HepG2 (cell line): ENCODE data around the gene SMIM28. TPM values are rescaled to one million over a fixed set of nuclear protein-coding genes. Genes with fewer than 3 reads are reported as not detected.

Source experiments
- ATAC-seq: fragments of 200-7000 bp; cut with Tn5 transposase; 3 replicates; pipeline ENCODE4 v1.9.1; 2020; ENCODE audit warnings: mild to moderate bottlenecking, moderate library complexity
- BruUV-seq: library from RNA; stranded (reverse); fragments of 400-500 nt; replicated peaks from 2 replicates; lab custom pipeline; 2021; lab: Mats Ljungman, UMichigan
- CTCF ChIA-PET: fragments of 300-600 bp; formaldehyde crosslinking; extraction: SDS; loops from one replicate; lab custom pipeline; 2021; ENCODE audit warnings: low total read pairs, inconsistent platforms, low intra/inter-chr PET ratio; lab: Yijun Ruan, JAX
- POLR2A ChIA-PET: fragments of 350-600 bp; sonication (Branson Sonifier 250); formaldehyde crosslinking; loops from one replicate; lab custom pipeline; 2020; ENCODE audit warnings: antibody characterized with exemption, inconsistent platforms; lab: Yijun Ruan, JAX
- DNase-seq: peaks from one replicate; pipeline ENCODE4 v3.0.0-alpha.2; 2015; ENCODE audit warnings: low spot score
- FAIRE-seq: peaks from 3 replicates; lab custom pipeline; 2011; peaks lifted over from hg19 to GRCh38; lab: Jason Lieb, UNC
- H2AFZ ChIP-seq: one replicate; pipeline ENCODE4 v1.6.1; 2011; ENCODE audit warnings: low read length, inconsistent platforms
- H3K27ac ChIP-seq: fragments of 300-600 bp; 3 replicates; pipeline ENCODE4 v1.8.0; 2011; ENCODE audit warnings: mixed run types, mild to moderate bottlenecking, mixed read lengths, low read length, inconsistent platforms; ENCODE audit not compliant: insufficient read depth; ENCODE audit errors: extremely low read length
- H3K27me3 ChIP-seq, 2 experiments: fragments of 200-600 bp in 1 of 2; 2 replicates in 1 of 2; 3 replicates in 1 of 2; pipeline versions ENCODE4 v1.6.0 to v1.8.0; 2011; ENCODE audit warnings: low read length in 2 of 2, mild to moderate bottlenecking in 2 of 2, moderate library complexity in 2 of 2, inconsistent platforms in 1 of 2; ENCODE audit not compliant: insufficient read depth in 2 of 2, control insufficient read depth in 1 of 2
- H3K36me3 ChIP-seq, 2 experiments: fragments of 200-600 bp in 1 of 2; replicated peaks in 1 of 2; 2 replicates in 1 of 2; 3 replicates in 1 of 2; pipeline versions ENCODE4 v1.5.1 to v1.8.0; 2011; ENCODE audit warnings: low read length in 2 of 2, inconsistent platforms in 1 of 2; ENCODE audit not compliant: insufficient read depth in 2 of 2, control insufficient read depth in 1 of 2
- H3K4me1 ChIP-seq: 2 replicates; pipeline ENCODE4 v1.5.1; 2012; ENCODE audit warnings: low read length, inconsistent platforms; ENCODE audit not compliant: insufficient read depth
- H3K4me2 ChIP-seq: 2 replicates; pipeline ENCODE4 v1.6.0; 2011; ENCODE audit warnings: low read depth, low read length, inconsistent platforms
- H3K4me3 ChIP-seq, 3 experiments: fragments of 200-600 bp in 1 of 3; sonication (generic), shearing (Covaris generic) in 1 of 3; replicated peaks in 1 of 3; 2 replicates each; pipeline ENCODE4 v1.5.1; 2011 to 2016; ENCODE audit warnings: low read length in 3 of 3, inconsistent platforms in 2 of 3, low read depth in 2 of 3, mild to moderate bottlenecking in 2 of 3, control low read depth in 1 of 3, mixed read lengths in 1 of 3; ENCODE audit not compliant: insufficient read depth in 1 of 3
- H3K79me2 ChIP-seq: one replicate; pipeline ENCODE4 v1.6.1; 2011; ENCODE audit warnings: low read length, inconsistent platforms; ENCODE audit not compliant: insufficient read depth
- H3K9ac ChIP-seq: 2 replicates; pipeline ENCODE4 v1.6.0; 2011; ENCODE audit warnings: mild to moderate bottlenecking, low read depth, low read length, inconsistent platforms; ENCODE audit not compliant: insufficient read depth
- H3K9me3 ChIP-seq: 2 replicates; pipeline ENCODE4 v1.5.1; 2012; ENCODE audit warnings: mild to moderate bottlenecking, low read length
- H4K20me1 ChIP-seq: 2 replicates; pipeline ENCODE4 v1.6.0; 2011; ENCODE audit warnings: inconsistent platforms, mild to moderate bottlenecking, low read length, moderate library complexity; ENCODE audit not compliant: insufficient read depth
- ARHGAP35 ChIP-seq: sonication (generic); formaldehyde crosslinking; IDR thresholded peaks from 2 replicates; pipeline ENCODE4 v1.9.0; 2022; ENCODE audit warnings: mild to moderate bottlenecking, inconsistent platforms, moderate library complexity, missing genetic modification reagents, borderline replicate concordance
- CBX1 ChIP-seq: IDR thresholded peaks from one replicate; pipeline ENCODE4 v1.6.1; 2016; ENCODE audit warnings: antibody characterized with exemption, low read depth
- CHD2 ChIP-seq: IDR thresholded peaks from 2 replicates; pipeline ENCODE4 v1.6.1; 2011; ENCODE audit warnings: low read depth, low read length, improper control_type of control experiment
- GLI4 ChIP-seq: sonication (generic); formaldehyde crosslinking; IDR thresholded peaks from 2 replicates; pipeline ENCODE4 v1.5.1; 2020; ENCODE audit warnings: missing genetic modification reagents, mild to moderate bottlenecking, moderate library complexity, borderline replicate concordance
- KDM5B ChIP-seq: sonication (generic); formaldehyde crosslinking; IDR thresholded peaks from 2 replicates; pipeline ENCODE4 v1.4.0; 2020; ENCODE audit warnings: missing genetic modification reagents, mild to moderate bottlenecking, borderline replicate concordance
- SALL1 ChIP-seq: sonication (generic); formaldehyde crosslinking; IDR thresholded peaks from 2 replicates; pipeline ENCODE4 v1.8.0; 2022; ENCODE audit warnings: mild to moderate bottlenecking, missing genetic modification reagents
- ZNF101 ChIP-seq: sonication (generic); formaldehyde crosslinking; IDR thresholded peaks from 2 replicates; pipeline ENCODE4 v1.4.0; 2020; ENCODE audit warnings: mild to moderate bottlenecking, low read depth, missing genetic modification reagents, borderline replicate concordance
- ZNF230 ChIP-seq: sonication (generic); formaldehyde crosslinking; IDR thresholded peaks from 2 replicates; pipeline ENCODE4 v1.4.0; 2020; ENCODE audit warnings: mild to moderate bottlenecking, missing genetic modification reagents
- ZNF468 ChIP-seq: sonication (generic); formaldehyde crosslinking; IDR thresholded peaks from 2 replicates; pipeline ENCODE4 v1.8.0; 2022; ENCODE audit warnings: mild to moderate bottlenecking, moderate library complexity, missing genetic modification reagents
- ZNF709 ChIP-seq: sonication (generic); formaldehyde crosslinking; IDR thresholded peaks from 2 replicates; pipeline ENCODE4 v1.5.0; 2020; ENCODE audit warnings: mild to moderate bottlenecking, missing genetic modification reagents
- WGBS: methylation state at CpG from one replicate; pipeline ENCODE4 v1.1.6; 2017; ENCODE audit warnings: low lambda C conversion rate; 5-methylcytosine and 5-hydroxymethylcytosine counted together
- in situ Hi-C: cut with HindIII; loops from 2 replicates; pipeline ENCODE4 v1.10.0; 2017; ENCODE audit warnings: low pct_unique_long_range_greater_than_20kb; ENCODE audit not compliant: extremely low pct_ligation_motif_present
- intact Hi-C: fragments of 100-400 bp; cut with micrococcal nuclease; formaldehyde crosslinking; loops from one replicate; pipeline ENCODE4 v1.10.0; 2022; ENCODE audit not compliant: unreplicated experiment
- polyA plus RNA-seq, 8 experiments: library from polyadenylated mRNA; depleted of rRNA in 3 of 8; stranded (reverse) in 7 of 8; unstranded in 1 of 8; fragments of >200 nt; fragmentation: Illumina TruSeq in 4 of 8; extraction: Trizol in 4 of 8; gene quantifications; 2 replicates each; pipeline versions ENCODE4 v1.2.1 to v1.2.3, GENCODE V29; 2011 to 2016; ENCODE audit warnings: low read depth in 4 of 8, missing spikeins in 1 of 8, mixed read lengths in 1 of 8; ENCODE audit not compliant: insufficient read depth in 1 of 8
- total RNA-seq, 5 experiments: library from RNA; depleted of rRNA; stranded (reverse); fragments of >200 nt; fragmentation: Illumina TruSeq; extraction: Trizol; gene quantifications; 2 replicates each; pipeline ENCODE4 v1.2.3, GENCODE V29; 2016; ENCODE audit warnings: low read depth in 1 of 5
- TF ChIP-seq, protein P1 (sequence below): sonication (generic); formaldehyde crosslinking; IDR thresholded peaks from 2 replicates; pipeline ENCODE4 v1.4.0; 2020; ENCODE audit warnings: missing genetic modification reagents
- TF ChIP-seq, protein P2 (sequence below): sonication (generic); formaldehyde crosslinking; IDR thresholded peaks from 2 replicates; pipeline ENCODE4 v1.4.0; 2020; ENCODE audit warnings: mild to moderate bottlenecking, missing genetic modification reagents
- TF ChIP-seq, protein P3 (sequence below): sonication (generic); formaldehyde crosslinking; IDR thresholded peaks from 2 replicates; pipeline ENCODE4 v1.4.0; 2020; ENCODE audit warnings: missing genetic modification reagents
- TF ChIP-seq, protein P4 (sequence below): fragments of 450-650 bp; IDR thresholded peaks from 2 replicates; pipeline ENCODE4 v1.6.1; 2017

The SMIM28 gene
- total and polyA plus RNA-seq, 2 of the 13 experiments (the other 11 are each of a cell fraction or from before 2014, with no cell fraction given) = not detected

DNA sequence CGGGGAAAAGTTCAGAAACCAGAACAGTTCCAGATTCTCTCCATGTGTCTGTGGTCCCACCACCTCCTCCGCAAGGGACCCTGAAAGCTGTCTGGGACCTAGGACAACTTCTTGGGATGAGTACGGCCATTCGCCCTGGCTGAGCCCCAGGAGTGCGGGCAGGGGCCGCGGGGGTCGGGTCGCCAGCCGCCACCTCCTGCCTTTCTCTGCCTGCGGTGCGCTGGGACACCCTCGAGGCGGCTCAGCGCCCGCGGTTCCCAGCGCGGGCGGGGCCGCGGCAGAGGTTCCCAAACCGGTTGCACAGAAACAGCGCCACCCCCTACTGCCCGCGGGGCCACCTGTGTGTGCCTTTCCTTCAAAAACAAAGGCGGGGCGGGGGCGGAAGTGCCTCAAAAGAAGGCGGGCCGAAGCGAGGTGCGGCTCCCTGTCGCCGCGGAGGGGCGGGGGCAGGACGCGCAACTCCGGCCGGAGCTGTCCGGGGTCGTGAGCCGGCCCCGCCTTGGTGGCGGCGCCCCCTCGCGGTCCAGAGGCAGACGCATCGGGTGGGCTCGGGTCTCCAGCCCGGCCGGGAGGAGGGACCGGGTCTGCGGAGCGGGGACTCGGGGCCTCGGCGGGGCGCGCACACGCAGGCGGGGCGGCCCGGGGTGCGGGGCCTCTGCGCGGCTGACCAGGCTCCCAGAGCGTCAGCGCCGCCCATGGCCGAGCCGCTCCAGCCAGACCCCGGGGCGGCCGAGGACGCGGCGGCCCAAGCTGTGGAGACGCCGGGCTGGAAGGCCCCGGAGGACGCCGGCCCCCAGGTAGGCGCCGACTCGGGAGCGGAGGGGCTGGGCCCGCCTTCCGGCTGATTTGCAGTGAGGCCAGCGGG lies 26.3 kb downstream of the SMIM28 start, which contains the start of gene HEBP2:
Gene HEBP2, plus strand, starts transcription at position 423 of the 865 bp plus-strand sequence. Its CDS starts 273 bp downstream, at position 696.
- ChIA-PET POLR2A (interaction anchor here (0.6 to 1.9 kb wide), 7 partner anchors 10 to 318 kb away, joined by 3 to 6 read pairs (median 3); no protein-coding TSS in a partner anchor), CTCF (interaction anchor here (1.2 to 2.2 kb wide), 5 partner anchors 105 to 295 kb away, joined by 3 to 10 read pairs (median 5); no protein-coding TSS in a partner anchor)
- peak within 1 kb of the TSS; percentile 13 for H2AFZ ChIP-seq
- peak within 1 kb of the TSS; percentile 84 for H3K9ac ChIP-seq
- peak within 1 kb of the TSS; percentile 55 for H3K27ac ChIP-seq
- DNase-seq (peak; percentile 96), FAIRE-seq (no peak), ATAC-seq (peak; percentile 90)
- peaks cover 19% of the 10 kb centered on the region for H3K4me1 ChIP-seq
- no peaks in the 10 kb centered on the region; a peak in 2 of 5 replicates for H3K27me3 ChIP-seq
- WGBS = under 1% methylated on average over 30 of the region's 92 CpGs
- peak within 1 kb of the TSS; percentile 91 for H3K4me2 ChIP-seq
- peak within 1 kb of the TSS; percentile 73 to 89 (median 84) for H3K4me3 ChIP-seq
- intact Hi-C loops (loop anchor here (2.0 to 5.0 kb wide), 2 partner anchors 117 to 297 kb away; partner anchors contain the start of gene PERP), in situ Hi-C loops (loop anchor here (10.0 kb wide), 1 partner anchor 289 kb away; no protein-coding TSS in a partner anchor)
- H3K79me2 ChIP-seq = peaks cover 8% of the 10 kb centered on the region
- H3K36me3 ChIP-seq = peaks cover 11 to 32% of the 10 kb centered on the region in 2 experiments
- BruUV-seq = no TSS peak
- no peaks in the 10 kb centered on the region for H3K9me3 ChIP-seq
- no peaks in the 10 kb centered on the region for H4K20me1 ChIP-seq
- no peak for TF ChIP-seq ZNF101 (CRISPR knock-in tag)
- TF ChIP-seq, protein P1, sequence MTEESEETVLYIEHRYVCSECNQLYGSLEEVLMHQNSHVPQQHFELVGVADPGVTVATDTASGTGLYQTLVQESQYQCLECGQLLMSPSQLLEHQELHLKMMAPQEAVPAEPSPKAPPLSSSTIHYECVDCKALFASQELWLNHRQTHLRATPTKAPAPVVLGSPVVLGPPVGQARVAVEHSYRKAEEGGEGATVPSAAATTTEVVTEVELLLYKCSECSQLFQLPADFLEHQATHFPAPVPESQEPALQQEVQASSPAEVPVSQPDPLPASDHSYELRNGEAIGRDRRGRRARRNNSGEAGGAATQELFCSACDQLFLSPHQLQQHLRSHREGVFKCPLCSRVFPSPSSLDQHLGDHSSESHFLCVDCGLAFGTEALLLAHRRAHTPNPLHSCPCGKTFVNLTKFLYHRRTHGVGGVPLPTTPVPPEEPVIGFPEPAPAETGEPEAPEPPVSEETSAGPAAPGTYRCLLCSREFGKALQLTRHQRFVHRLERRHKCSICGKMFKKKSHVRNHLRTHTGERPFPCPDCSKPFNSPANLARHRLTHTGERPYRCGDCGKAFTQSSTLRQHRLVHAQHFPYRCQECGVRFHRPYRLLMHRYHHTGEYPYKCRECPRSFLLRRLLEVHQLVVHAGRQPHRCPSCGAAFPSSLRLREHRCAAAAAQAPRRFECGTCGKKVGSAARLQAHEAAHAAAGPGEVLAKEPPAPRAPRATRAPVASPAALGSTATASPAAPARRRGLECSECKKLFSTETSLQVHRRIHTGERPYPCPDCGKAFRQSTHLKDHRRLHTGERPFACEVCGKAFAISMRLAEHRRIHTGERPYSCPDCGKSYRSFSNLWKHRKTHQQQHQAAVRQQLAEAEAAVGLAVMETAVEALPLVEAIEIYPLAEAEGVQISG (CRISPR knock-in tag) = peak; percentile 90
- TF ChIP-seq, protein P2, sequence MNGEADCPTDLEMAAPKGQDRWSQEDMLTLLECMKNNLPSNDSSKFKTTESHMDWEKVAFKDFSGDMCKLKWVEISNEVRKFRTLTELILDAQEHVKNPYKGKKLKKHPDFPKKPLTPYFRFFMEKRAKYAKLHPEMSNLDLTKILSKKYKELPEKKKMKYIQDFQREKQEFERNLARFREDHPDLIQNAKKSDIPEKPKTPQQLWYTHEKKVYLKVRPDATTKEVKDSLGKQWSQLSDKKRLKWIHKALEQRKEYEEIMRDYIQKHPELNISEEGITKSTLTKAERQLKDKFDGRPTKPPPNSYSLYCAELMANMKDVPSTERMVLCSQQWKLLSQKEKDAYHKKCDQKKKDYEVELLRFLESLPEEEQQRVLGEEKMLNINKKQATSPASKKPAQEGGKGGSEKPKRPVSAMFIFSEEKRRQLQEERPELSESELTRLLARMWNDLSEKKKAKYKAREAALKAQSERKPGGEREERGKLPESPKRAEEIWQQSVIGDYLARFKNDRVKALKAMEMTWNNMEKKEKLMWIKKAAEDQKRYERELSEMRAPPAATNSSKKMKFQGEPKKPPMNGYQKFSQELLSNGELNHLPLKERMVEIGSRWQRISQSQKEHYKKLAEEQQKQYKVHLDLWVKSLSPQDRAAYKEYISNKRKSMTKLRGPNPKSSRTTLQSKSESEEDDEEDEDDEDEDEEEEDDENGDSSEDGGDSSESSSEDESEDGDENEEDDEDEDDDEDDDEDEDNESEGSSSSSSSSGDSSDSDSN (CRISPR knock-in tag) = peak; percentile 94
- TF ChIP-seq CBX1 = peak; percentile 74
- TF ChIP-seq, protein P3, sequence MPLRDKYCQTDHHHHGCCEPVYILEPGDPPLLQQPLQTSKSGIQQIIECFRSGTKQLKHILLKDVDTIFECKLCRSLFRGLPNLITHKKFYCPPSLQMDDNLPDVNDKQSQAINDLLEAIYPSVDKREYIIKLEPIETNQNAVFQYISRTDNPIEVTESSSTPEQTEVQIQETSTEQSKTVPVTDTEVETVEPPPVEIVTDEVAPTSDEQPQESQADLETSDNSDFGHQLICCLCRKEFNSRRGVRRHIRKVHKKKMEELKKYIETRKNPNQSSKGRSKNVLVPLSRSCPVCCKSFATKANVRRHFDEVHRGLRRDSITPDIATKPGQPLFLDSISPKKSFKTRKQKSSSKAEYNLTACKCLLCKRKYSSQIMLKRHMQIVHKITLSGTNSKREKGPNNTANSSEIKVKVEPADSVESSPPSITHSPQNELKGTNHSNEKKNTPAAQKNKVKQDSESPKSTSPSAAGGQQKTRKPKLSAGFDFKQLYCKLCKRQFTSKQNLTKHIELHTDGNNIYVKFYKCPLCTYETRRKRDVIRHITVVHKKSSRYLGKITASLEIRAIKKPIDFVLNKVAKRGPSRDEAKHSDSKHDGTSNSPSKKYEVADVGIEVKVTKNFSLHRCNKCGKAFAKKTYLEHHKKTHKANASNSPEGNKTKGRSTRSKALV = peak; percentile 91
- TF ChIP-seq ARHGAP35 (CRISPR knock-in tag) = no peak
- TF ChIP-seq ZNF468 (CRISPR knock-in tag) = no peak
- TF ChIP-seq, protein P4, sequence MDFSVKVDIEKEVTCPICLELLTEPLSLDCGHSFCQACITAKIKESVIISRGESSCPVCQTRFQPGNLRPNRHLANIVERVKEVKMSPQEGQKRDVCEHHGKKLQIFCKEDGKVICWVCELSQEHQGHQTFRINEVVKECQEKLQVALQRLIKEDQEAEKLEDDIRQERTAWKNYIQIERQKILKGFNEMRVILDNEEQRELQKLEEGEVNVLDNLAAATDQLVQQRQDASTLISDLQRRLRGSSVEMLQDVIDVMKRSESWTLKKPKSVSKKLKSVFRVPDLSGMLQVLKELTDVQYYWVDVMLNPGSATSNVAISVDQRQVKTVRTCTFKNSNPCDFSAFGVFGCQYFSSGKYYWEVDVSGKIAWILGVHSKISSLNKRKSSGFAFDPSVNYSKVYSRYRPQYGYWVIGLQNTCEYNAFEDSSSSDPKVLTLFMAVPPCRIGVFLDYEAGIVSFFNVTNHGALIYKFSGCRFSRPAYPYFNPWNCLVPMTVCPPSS = no peak
- TF ChIP-seq KDM5B (CRISPR knock-in tag) = no peak
- no peak for TF ChIP-seq GLI4 (CRISPR knock-in tag)
- TF ChIP-seq ZNF230 (CRISPR knock-in tag) = peak; percentile 56; the same call in 1 of the 2 replicates
- peak; percentile 93 for TF ChIP-seq SALL1 (CRISPR knock-in tag)
- TF ChIP-seq ZNF709 (CRISPR knock-in tag) = peak; percentile 82
- no peak; the same call in 1 of the 2 replicates for TF ChIP-seq CHD2
